ENCODE measurements around the gene OTOG. TPM values are rescaled to one million over a fixed set of nuclear protein-coding genes. Genes with fewer than 3 reads are reported as not detected.
A peak's percentile ranks its signal among the peaks of the same experiment; 100 is the strongest.

Gene OTOG
- total RNA-seq, 1 experiment from 2014 or later: 5.9 TPM

GRCh38 chr11:17636721-17637120 is 89.7 kb downstream of the OTOG start:
- peaks cover 3% of the 10 kb centered on the region; the same call in 1 of the 2 replicates for H3K36me3 ChIP-seq

GRCh38 chr11:17637901-17638300 is 90.8 kb downstream of the OTOG start:
- no peak for DNase-seq
- Histone ChIP-seq H3K4me1 (no peaks in the 10 kb centered on the region; the same call in 1 of the 2 replicates), H3K27ac (no peak overlapping the region), H3K36me3 (peaks cover 3% of the 10 kb centered on the region; the same call in 1 of the 2 replicates), H3K9me3 (replicated peaks) (no peaks in the 10 kb centered on the region), H3K27me3 (no peaks in the 10 kb centered on the region), H3K4me3 (no peak overlapping the region)

More at GRCh38 chr11:17636721-17637120, 89.7 kb downstream of the OTOG start:
- DNase-seq: no peak
- H3K9me3 ChIP-seq (replicated peaks): no peaks in the 10 kb centered on the region
- H3K27me3 ChIP-seq: no peaks in the 10 kb centered on the region
- no peak overlapping the region for H3K27ac ChIP-seq
- H3K4me1 ChIP-seq: no peaks in the 10 kb centered on the region; the same call in 1 of the 2 replicates
- H3K4me3 ChIP-seq: no peak overlapping the region

- Histone ChIP-seq H3K4me1 (no peaks in the 10 kb centered on the region; the same call in 1 of the 2 replicates), H3K36me3 (peaks cover 3% of the 10 kb centered on the region; the same call in 1 of the 2 replicates), H3K9me3 (replicated peaks) (no peaks in the 10 kb centered on the region), H3K27me3 (no peaks in the 10 kb centered on the region), H3K27ac (no peak overlapping the region), H3K4me3 (no peak overlapping the region)
- no peak for DNase-seq
These were observed 91.3 kb downstream of the OTOG start for GRCh38 chr11:17638311-17638710.

GRCh38 chr11:17639091-17639490 is 92.0 kb downstream of the OTOG start:
- peaks cover 3% of the 10 kb centered on the region; the same call in 1 of the 2 replicates for H3K36me3 ChIP-seq
- no peaks in the 10 kb centered on the region for H3K27me3 ChIP-seq
- no peak for DNase-seq
- H3K4me3 ChIP-seq: no peak overlapping the region
- no peaks in the 10 kb centered on the region for H3K9me3 ChIP-seq (replicated peaks)
- no peaks in the 10 kb centered on the region; the same call in 1 of the 2 replicates for H3K4me1 ChIP-seq
- no peak overlapping the region for H3K27ac ChIP-seq

DNA sequence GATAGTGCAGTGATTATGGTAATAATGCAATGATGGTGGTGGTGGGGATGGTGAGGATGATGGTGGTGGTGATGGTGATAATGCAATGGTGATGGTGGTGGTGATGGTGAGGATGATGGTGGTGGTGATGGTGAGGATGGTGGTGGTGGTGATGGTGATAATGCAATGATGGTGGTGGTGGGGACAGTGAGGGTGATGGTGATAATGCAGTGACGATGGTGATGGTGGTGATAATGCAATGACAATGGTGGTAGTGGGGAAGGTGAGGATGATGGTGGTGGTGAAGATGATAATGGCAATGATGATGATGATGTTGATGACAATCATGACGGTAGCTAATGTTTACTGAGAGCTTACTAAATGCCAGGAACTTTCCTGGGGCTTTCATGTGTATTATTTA is 92.7 kb downstream of the OTOG start:
- Histone ChIP-seq H3K27me3 (no peaks in the 10 kb centered on the region), H3K9me3 (replicated peaks) (no peaks in the 10 kb centered on the region), H3K4me3 (no peak overlapping the region), H3K4me1 (peaks cover under 1% of the 10 kb centered on the region; the same call in 1 of the 2 replicates), H3K27ac (no peak overlapping the region), H3K36me3 (peaks cover 3% of the 10 kb centered on the region; the same call in 1 of the 2 replicates)
- DNase-seq: no peak

GRCh38 chr11:17640493-17641164 is 93.6 kb downstream of the OTOG start:
- no peaks in the 10 kb centered on the region for H3K27me3 ChIP-seq
- DNase-seq: no peak
- H3K36me3 ChIP-seq: peaks cover 3% of the 10 kb centered on the region; the same call in 1 of the 2 replicates
- peaks cover 3% of the 10 kb centered on the region for H3K4me1 ChIP-seq
- H3K4me3 ChIP-seq: no peak overlapping the region
- no peak overlapping the region for H3K27ac ChIP-seq
- no peaks in the 10 kb centered on the region for H3K9me3 ChIP-seq (replicated peaks)

DNA sequence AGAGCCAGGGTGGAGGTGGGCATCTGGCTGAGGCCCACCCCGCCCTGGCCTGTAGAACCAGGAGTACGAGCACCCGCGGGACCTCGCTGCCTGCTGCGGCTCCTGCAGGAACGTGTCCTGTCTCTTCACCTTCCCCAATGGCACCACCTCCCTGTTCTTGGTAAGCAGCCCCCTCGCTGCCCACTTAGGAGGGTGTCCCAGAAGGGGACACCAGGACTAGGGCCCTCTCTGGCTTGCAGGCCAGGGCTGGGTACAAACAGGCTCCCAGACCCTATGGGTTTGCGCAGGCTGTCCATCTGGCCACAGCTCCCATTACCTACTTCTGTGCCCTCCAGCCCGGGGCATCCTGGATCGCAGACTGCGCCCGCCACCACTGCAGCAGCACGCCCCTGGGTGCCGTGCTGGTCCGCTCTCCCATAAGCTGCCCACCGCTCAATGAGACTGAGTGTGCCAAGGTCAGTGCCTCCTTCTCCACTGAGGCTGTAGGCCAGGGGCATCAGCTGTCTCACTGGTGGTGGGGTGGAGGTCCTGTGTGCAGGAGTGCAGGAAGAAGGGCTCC is 94.8 kb downstream of the OTOG start:
- Histone ChIP-seq H3K27ac (no peak overlapping the region), H3K9me3 (replicated peaks) (no peaks in the 10 kb centered on the region), H3K27me3 (no peaks in the 10 kb centered on the region), H3K4me3 (no peak overlapping the region), H3K4me1 (peaks cover 3% of the 10 kb centered on the region), H3K36me3 (peaks cover 3% of the 10 kb centered on the region; the same call in 1 of the 2 replicates)
- DNase-seq: no peak

DNA sequence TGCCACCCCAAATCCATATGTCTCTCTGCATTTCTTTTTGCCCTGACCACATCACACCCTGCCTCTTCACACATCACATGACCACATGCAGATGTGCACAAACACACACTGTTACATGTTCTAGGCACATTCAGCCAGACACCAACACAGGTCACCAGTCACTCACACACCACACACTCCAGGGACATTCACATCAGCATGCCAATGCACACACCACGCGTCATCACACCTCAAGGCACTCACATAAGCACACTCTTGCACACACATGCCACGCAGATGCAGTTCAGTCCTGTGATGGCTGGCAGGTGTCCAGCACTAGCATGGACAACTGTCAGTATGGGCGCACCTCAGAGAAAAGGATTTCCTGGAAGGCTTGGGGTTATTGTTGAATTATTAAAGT is 95.3 kb downstream of the OTOG start:
- DNase-seq: no peak
- Histone ChIP-seq H3K36me3 (peaks cover 3% of the 10 kb centered on the region; the same call in 1 of the 2 replicates), H3K27ac (no peak overlapping the region), H3K9me3 (replicated peaks) (no peaks in the 10 kb centered on the region), H3K4me3 (no peak overlapping the region), H3K4me1 (peaks cover 6% of the 10 kb centered on the region), H3K27me3 (no peaks in the 10 kb centered on the region)

- DNase-seq: no peak
- peaks cover 3% of the 10 kb centered on the region; the same call in 1 of the 2 replicates for H3K36me3 ChIP-seq
- no peaks in the 10 kb centered on the region for H3K9me3 ChIP-seq (replicated peaks)
- H3K27me3 ChIP-seq: no peaks in the 10 kb centered on the region
- no peak overlapping the region for H3K4me3 ChIP-seq
- H3K27ac ChIP-seq: no peak overlapping the region
- peaks cover 12% of the 10 kb centered on the region for H3K4me1 ChIP-seq
These were observed 95.9 kb downstream of the OTOG start for GRCh38 chr11:17642980-17643379.

DNA sequence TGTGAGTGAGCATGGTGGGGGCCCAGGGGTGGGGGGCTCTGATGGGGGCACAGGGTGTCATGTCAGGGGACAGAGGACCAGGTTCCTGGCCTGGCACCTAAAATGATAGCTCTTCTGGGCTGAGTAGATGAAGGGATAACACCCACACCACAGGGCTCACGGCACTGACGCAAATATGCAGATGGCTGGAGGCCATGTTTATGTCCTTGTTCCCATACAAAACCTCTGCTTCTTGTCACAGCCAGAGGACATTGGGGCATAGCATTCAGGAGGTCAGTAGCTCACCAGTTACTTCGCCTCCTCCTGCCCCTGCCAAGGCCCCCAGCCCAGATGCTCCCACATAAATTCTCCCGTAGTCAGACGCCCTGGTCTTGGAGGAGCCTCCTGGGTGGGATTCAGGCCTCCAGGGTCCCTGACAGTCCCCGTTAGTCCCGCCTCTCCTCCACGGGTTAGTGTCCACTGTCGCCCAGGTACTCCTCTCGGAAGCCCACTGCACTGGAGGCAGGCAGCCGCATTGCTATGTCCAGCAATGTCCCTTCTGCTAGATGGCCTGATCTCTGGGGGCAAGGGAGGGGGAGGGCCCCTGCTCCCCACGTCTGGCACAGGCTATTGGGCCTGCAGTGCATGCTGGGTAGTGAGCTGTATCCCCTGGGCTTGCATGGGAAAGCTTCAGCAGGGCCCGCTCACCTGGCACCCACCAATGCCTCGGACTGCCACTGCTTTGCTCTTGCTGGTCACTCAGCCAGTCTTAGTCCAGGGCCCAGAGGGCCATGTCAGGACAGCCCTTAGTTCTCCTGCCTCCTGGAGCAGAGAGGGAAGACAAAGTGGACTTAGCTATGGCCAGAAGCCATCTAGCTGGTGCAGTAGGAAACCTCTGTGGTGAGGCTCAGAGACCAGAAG is 96.7 kb downstream of the OTOG start:
- DNase-seq: no peak
- Histone ChIP-seq H3K36me3 (peaks cover under 1% of the 10 kb centered on the region; the same call in 1 of the 2 replicates), H3K27me3 (no peaks in the 10 kb centered on the region), H3K4me3 (no peak overlapping the region), H3K4me1 (peaks cover 20% of the 10 kb centered on the region), H3K9me3 (replicated peaks) (no peaks in the 10 kb centered on the region), H3K27ac (no peak overlapping the region)

GRCh38 chr11:17645190-17645970 is 98.3 kb downstream of the OTOG start:
- no peak overlapping the region for H3K4me3 ChIP-seq
- H3K36me3 ChIP-seq: no peaks in the 10 kb centered on the region
- no peaks in the 10 kb centered on the region for H3K9me3 ChIP-seq (replicated peaks)
- DNase-seq: no peak
- peaks cover 34% of the 10 kb centered on the region for H3K4me1 ChIP-seq
- H3K27me3 ChIP-seq: no peaks in the 10 kb centered on the region
- no peak overlapping the region for H3K27ac ChIP-seq

DNA sequence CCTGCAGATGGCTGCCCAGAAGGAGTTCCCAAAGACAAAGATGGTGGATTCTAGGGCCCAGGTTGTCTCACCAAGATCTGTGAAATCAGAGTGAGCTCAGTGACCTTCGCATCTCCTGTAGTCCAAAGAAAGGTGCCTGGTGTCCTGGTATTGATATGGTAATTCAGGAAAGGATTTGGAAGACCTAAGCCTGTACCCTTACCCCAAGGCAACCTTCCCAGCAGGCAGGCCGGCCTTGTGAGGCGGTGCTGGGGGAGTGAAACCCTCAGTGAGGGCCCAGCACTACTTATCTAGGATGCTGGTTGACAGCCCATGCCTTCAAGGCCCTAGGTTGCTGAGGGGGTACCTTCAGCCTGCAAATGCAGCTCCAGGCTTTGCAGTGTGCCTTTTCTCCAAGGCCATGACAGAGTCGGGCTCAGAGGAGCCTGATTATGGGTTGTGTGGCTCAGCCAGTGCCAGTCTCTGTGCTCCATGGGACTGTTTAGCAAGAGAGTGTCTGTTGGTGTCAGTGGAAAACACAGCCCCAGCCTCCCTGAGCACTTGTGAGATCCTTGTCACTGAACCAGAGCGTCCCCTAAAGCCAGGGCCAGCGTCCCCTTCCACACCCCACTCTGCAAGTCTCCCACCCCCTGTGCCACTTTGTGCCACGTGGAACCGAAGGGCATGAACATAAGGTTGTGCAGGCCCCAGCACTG is 99.5 kb downstream of the OTOG start:
- Histone ChIP-seq H3K9me3 (replicated peaks) (no peaks in the 10 kb centered on the region), H3K4me1 (peaks cover 43% of the 10 kb centered on the region), H3K27ac (no peak overlapping the region), H3K36me3 (no peaks in the 10 kb centered on the region), H3K4me3 (no peak overlapping the region), H3K27me3 (no peaks in the 10 kb centered on the region)
- DNase-seq: no peak

DNA sequence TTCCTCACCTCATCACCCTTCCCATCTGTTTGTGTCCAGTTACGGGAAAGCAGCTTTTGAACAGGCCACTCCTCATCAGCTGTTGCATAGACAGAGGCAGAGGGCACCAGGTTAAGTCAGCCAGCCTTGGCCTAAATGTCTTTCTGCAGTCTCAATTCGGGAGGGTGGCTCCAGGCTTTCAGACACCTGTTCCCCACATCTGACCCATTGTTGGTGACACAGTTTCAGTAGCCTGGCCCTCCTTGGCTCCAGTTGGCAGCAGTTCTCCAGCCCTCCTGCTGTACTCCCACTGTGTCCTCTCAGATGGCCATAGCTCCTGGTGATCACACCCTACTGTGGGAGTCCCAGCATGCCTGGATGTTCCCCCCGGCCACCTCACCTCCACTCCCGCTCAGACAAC is 101.5 kb downstream of the OTOG start:
- H3K27me3 ChIP-seq: no peaks in the 10 kb centered on the region
- H3K36me3 ChIP-seq: no peaks in the 10 kb centered on the region
- H3K27ac ChIP-seq: peak overlapping the region; percentile 99
- H3K9me3 ChIP-seq (replicated peaks): no peaks in the 10 kb centered on the region
- peaks cover 61% of the 10 kb centered on the region for H3K4me1 ChIP-seq
- peak; percentile 95 to 98 for DNase-seq
- H3K4me3 ChIP-seq: no peak overlapping the region
